ENCODE measurements around the gene PIGZ. TPM values are rescaled to one million over a fixed set of nuclear protein-coding genes. Genes with fewer than 3 reads are reported as not detected.

PIGZ gene
- total and polyA plus RNA-seq, 7 donors: 2.9 to 8.0 (median 3.5) TPM

DNA sequence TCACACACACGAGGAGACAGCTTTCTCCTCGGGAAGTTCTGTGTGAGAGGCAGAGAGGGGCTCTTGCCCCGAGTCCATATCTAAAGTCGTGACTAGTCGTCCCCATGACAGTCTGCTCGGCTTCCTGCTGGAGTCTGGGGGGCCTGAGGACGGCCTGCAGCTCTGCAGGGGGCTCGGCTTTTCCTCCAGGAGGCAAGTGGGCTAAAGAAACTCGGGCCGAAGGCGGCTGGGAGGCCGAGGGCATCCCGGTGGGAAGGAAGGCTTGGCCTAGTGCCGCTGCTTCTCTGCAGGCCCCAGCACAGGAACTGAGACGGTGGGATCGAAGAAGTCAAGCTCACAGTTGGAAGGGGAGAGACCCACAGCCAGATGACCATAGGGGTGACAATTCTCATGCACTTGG lies 25.4 kb upstream of the PIGZ start:
- ATAC-seq: no peak
- 72 to 77% (median 75%) methylated on average over 16 of the region's 16 CpGs for WGBS, 3 donors
- H3K36me3 ChIP-seq (ENCODE audit: insufficient read depth in 1 of 2, low read depth in 1 of 2): no peaks in the 10 kb centered on the region
- no peaks in the 10 kb centered on the region for H3K9me3 ChIP-seq
- no peaks in the 10 kb centered on the region for H3K27me3 ChIP-seq (ENCODE audit: insufficient read depth in 3 of 3, low read length in 2 of 3)
- intact Hi-C loops (cut with DNase I): no loop called here
- H3K27ac ChIP-seq: no peak overlapping the region
- no peak for DNase-seq
- TF ChIP-seq, protein P1, sequence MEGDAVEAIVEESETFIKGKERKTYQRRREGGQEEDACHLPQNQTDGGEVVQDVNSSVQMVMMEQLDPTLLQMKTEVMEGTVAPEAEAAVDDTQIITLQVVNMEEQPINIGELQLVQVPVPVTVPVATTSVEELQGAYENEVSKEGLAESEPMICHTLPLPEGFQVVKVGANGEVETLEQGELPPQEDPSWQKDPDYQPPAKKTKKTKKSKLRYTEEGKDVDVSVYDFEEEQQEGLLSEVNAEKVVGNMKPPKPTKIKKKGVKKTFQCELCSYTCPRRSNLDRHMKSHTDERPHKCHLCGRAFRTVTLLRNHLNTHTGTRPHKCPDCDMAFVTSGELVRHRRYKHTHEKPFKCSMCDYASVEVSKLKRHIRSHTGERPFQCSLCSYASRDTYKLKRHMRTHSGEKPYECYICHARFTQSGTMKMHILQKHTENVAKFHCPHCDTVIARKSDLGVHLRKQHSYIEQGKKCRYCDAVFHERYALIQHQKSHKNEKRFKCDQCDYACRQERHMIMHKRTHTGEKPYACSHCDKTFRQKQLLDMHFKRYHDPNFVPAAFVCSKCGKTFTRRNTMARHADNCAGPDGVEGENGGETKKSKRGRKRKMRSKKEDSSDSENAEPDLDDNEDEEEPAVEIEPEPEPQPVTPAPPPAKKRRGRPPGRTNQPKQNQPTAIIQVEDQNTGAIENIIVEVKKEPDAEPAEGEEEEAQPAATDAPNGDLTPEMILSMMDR (IDR thresholded peaks at IDR 0.05): no peak
- H3K4me3 ChIP-seq: no peak overlapping the region
- H3K4me1 ChIP-seq: peaks cover 11% of the 10 kb centered on the region

DNA sequence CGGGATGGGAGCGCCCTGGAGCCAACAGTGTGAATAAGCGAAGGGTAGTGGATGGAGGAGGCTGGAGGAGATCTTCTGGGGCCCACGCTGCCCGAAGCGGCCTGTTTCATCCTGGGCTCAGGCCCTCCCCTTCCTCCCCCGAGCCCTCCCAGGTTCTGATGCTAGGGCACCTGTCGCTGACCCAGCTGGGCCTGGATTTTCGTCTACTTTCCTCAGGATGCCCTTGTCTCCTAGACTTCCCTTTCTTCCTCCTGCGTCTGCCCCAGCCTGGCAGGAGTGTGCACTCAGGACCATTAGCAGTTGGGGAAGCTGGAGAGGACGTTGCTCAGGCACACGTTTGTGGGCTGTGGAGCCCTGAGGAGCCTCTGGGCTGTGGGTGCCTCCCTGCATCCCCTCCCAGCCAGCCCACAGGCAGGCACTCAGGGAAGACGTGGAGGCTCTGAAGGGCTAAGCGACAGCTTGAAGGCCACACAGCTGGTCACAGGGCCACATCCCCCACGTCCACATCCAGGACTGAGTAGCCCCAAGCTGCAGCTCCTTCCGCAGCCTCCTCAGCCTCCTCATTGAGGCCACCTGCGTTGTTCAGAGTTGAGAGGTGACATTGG lies 23.9 kb upstream of the PIGZ start:
- TF ChIP-seq, protein P1 (IDR thresholded peaks at IDR 0.05): no peak
- H3K4me3 ChIP-seq: no peak overlapping the region
- H3K27me3 ChIP-seq (ENCODE audit: insufficient read depth in 3 of 3, low read length in 2 of 3): no peaks in the 10 kb centered on the region
- intact Hi-C loops (cut with DNase I): no loop called here
- DNase-seq (peak in 1 of 2 donors; percentile 50), ATAC-seq (no peak)
- H3K4me1 ChIP-seq: peaks cover 11% of the 10 kb centered on the region
- H3K36me3 ChIP-seq (ENCODE audit: insufficient read depth in 1 of 2, low read depth in 1 of 2): no peaks in the 10 kb centered on the region
- WGBS, 3 donors: 84 to 88% (median 87%) methylated on average over 17 of the region's 17 CpGs
- no peak overlapping the region for H3K27ac ChIP-seq
- no peaks in the 10 kb centered on the region for H3K9me3 ChIP-seq

DNA sequence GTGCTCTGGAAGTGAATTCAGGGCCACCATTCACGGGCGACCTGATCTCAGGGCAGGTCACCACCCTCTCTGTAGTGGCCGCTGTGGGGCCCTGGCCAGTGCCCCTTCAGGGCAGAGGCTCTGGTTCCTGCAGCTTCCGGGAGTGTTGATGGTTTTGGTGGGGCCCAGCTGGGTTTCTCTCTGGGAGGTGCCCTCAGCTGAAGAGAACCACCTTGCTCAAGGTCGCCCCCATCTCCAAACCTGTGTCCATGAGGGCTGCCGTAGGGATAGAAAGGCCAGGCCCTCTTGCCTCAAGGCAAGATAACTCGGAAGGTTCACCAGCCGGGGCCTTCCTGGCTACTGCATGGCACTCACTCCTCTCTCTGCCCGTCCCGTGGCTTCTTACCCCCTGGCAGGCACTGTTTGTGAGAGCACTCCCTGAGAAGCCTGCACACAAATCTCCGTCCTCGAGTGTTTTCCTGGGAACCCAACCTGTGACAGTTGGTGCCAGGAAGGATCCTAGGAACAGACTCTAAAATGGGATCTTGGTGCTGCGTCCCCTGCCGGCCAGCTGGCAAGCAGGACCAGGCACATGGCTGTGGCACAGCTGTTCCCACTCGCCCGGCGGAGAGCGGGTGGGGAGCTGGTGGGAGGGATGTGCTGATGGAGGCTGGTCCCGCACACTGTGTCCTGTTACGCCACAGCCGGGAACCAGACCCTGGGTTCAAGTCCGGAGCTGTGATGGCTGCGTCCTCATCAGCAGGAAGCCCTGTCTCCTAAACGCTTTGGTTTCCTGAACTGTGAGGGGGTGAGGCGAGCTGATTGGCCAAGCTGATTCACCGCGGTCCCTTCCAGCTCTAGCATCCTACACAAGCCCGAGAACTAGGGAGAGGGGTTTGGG lies 23.2 kb upstream of the PIGZ start:
- 47 to 69% (median 59%) methylated on average over 28 of the region's 28 CpGs for WGBS, 3 donors
- ATAC-seq: peak; percentile 38 to 71 (median 64)
- Histone ChIP-seq H3K36me3 (ENCODE audit: insufficient read depth in 1 of 2, low read depth in 1 of 2) (no peaks in the 10 kb centered on the region), H3K9me3 (no peaks in the 10 kb centered on the region), H3K4me3 (no peak overlapping the region), H3K27me3 (ENCODE audit: insufficient read depth in 3 of 3, low read length in 2 of 3) (no peaks in the 10 kb centered on the region), H3K27ac (no peak overlapping the region), H3K4me1 (peaks cover 7% of the 10 kb centered on the region)
- intact Hi-C loops (cut with DNase I): no loop called here
- TF ChIP-seq, protein P1 (IDR thresholded peaks at IDR 0.05): no peak
- peak in 1 of 2 donors; percentile 48 for DNase-seq

DNA sequence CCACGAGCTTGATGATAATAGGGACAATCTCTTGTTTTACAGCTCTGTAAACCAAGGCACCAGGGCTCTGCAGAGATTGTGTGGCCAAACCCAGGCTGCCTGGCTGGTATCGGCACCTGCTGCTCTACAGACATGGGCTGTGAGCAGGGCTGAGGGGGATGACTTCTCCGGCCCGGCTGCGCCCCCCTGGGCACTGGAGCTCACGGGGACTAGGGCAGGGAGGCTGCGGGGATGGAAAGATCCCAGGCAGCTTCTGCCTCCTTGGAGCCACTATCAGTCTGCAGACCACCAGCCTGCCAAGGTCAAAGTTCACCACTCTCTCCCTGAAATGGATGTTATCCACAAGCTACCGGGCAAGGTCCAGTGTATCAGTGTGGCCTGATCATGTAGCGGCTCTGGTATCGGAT lies 22.0 kb upstream of the PIGZ start:
- ATAC-seq (no peak), DNase-seq (peak in 1 of 2 donors; percentile 33)
- TF ChIP-seq, protein P1 (IDR thresholded peaks at IDR 0.05): no peak
- Histone ChIP-seq H3K36me3 (ENCODE audit: insufficient read depth in 1 of 2, low read depth in 1 of 2) (no peaks in the 10 kb centered on the region), H3K4me1 (no peaks in the 10 kb centered on the region), H3K27ac (no peak overlapping the region), H3K27me3 (ENCODE audit: insufficient read depth in 3 of 3, low read length in 2 of 3) (no peaks in the 10 kb centered on the region), H3K4me3 (no peak overlapping the region), H3K9me3 (no peaks in the 10 kb centered on the region)
- intact Hi-C loops (cut with DNase I): no loop called here
- 90 to 94% (median 92%) methylated on average over 10 of the region's 10 CpGs for WGBS, 3 donors
